Measurements from ENCODE around the gene LUC7L. TPM values are rescaled to one million over a fixed set of nuclear protein-coding genes. Genes with fewer than 3 reads are reported as not detected.
"Not testable (repeated sequence)": the region's sequence is repeated elsewhere in the genome, so short reads cannot be mapped to it uniquely, and the experiment has no call there.

LUC7L gene
- total RNA-seq, 2 donors from 2014 or later: 101 to 171 TPM

GRCh38 chr16:220021-220420 lies 9.2 kb downstream of the LUC7L start:
- ATAC-seq (ENCODE audit: insufficient number of reproducible peaks, low FRiP score, low read depth) (no peak), DNase-seq (ENCODE audit: low spot score) (no peak)
- no peaks in the 10 kb centered on the region for H3K4me1 ChIP-seq (ENCODE audit: control insufficient read depth in 1 of 2, low read depth in 2 of 2)
- no peaks in the 10 kb centered on the region for H3K27me3 ChIP-seq (replicated peaks; ENCODE audit: insufficient read depth)
- H3K36me3 ChIP-seq: peaks cover 64% of the 10 kb centered on the region
- no peak for TF ChIP-seq CTCF (IDR thresholded peaks at IDR 0.05)
- no peak overlapping the region for H3K4me3 ChIP-seq
- no peaks in the 10 kb centered on the region for H3K9me3 ChIP-seq
- no peak overlapping the region for H3K27ac ChIP-seq

- TF ChIP-seq CTCF (IDR thresholded peaks at IDR 0.05): no peak
- Histone ChIP-seq H3K4me1 (ENCODE audit: control insufficient read depth in 1 of 2, low read depth in 2 of 2) (no peaks in the 10 kb centered on the region), H3K27ac (no peak overlapping the region), H3K4me3 (no peak overlapping the region), H3K27me3 (replicated peaks; ENCODE audit: insufficient read depth) (no peaks in the 10 kb centered on the region), H3K9me3 (no peaks in the 10 kb centered on the region), H3K36me3 (peaks cover 66% of the 10 kb centered on the region)
- DNase-seq (ENCODE audit: low spot score) (no peak), ATAC-seq (ENCODE audit: insufficient number of reproducible peaks, low FRiP score, low read depth) (no peak)
These were observed 16.2 kb downstream of the LUC7L start for GRCh38 chr16:212999-213398.

- not testable (repeated sequence) for ATAC-seq (ENCODE audit: insufficient number of reproducible peaks, low FRiP score, low read depth); H3K27ac ChIP-seq; H3K27me3 ChIP-seq (replicated peaks; ENCODE audit: insufficient read depth); H3K4me1 ChIP-seq (ENCODE audit: control insufficient read depth in 1 of 2, low read depth in 2 of 2); H3K9me3 ChIP-seq; DNase-seq (ENCODE audit: low spot score); H3K4me3 ChIP-seq
- H3K36me3 ChIP-seq: peaks cover 65% of the 10 kb centered on the region
These were observed 17.5 kb downstream of the LUC7L start for GRCh38 chr16:211631-212180.

GRCh38 chr16:209359-209758 lies 19.9 kb downstream of the LUC7L start:
- ATAC-seq (ENCODE audit: insufficient number of reproducible peaks, low FRiP score, low read depth); H3K27me3 ChIP-seq (replicated peaks; ENCODE audit: insufficient read depth); DNase-seq (ENCODE audit: low spot score): not testable (repeated sequence)

GRCh38 chr16:204046-204445 lies 25.2 kb downstream of the LUC7L start:
- peaks cover 65% of the 10 kb centered on the region for H3K36me3 ChIP-seq
- H3K4me3 ChIP-seq; H3K4me1 ChIP-seq (ENCODE audit: control insufficient read depth in 1 of 2, low read depth in 2 of 2); H3K27ac ChIP-seq; H3K27me3 ChIP-seq (replicated peaks; ENCODE audit: insufficient read depth); H3K9me3 ChIP-seq; ATAC-seq (ENCODE audit: insufficient number of reproducible peaks, low FRiP score, low read depth); DNase-seq (ENCODE audit: low spot score): not testable (repeated sequence)

More at GRCh38 chr16:209359-209758, 19.9 kb downstream of the LUC7L start:
- H3K4me3 ChIP-seq; H3K4me1 ChIP-seq (ENCODE audit: control insufficient read depth in 1 of 2, low read depth in 2 of 2); H3K9me3 ChIP-seq; H3K27ac ChIP-seq: not testable (repeated sequence)
- peaks cover 65% of the 10 kb centered on the region for H3K36me3 ChIP-seq

- Histone ChIP-seq H3K27me3 (replicated peaks; ENCODE audit: insufficient read depth) (no peaks in the 10 kb centered on the region), H3K27ac (no peak overlapping the region), H3K36me3 (peaks cover 66% of the 10 kb centered on the region), H3K4me3 (no peak overlapping the region), H3K4me1 (ENCODE audit: control insufficient read depth in 1 of 2, low read depth in 2 of 2) (no peaks in the 10 kb centered on the region), H3K9me3 (no peaks in the 10 kb centered on the region)
- no peak for DNase-seq (ENCODE audit: low spot score)
- no peak for ATAC-seq (ENCODE audit: insufficient number of reproducible peaks, low FRiP score, low read depth)
- TF ChIP-seq CTCF (IDR thresholded peaks at IDR 0.05): no peak
These were observed 26.0 kb downstream of the LUC7L start for GRCh38 chr16:203246-203645.

GRCh38 chr16:200388-200787 lies 28.9 kb downstream of the LUC7L start:
- ATAC-seq (ENCODE audit: insufficient number of reproducible peaks, low FRiP score, low read depth): no peak
- no peaks in the 10 kb centered on the region for H3K9me3 ChIP-seq
- no peak for TF ChIP-seq CTCF (IDR thresholded peaks at IDR 0.05)
- no peaks in the 10 kb centered on the region for H3K27me3 ChIP-seq (replicated peaks; ENCODE audit: insufficient read depth)
- no peaks in the 10 kb centered on the region for H3K4me1 ChIP-seq (ENCODE audit: control insufficient read depth in 1 of 2, low read depth in 2 of 2)
- H3K27ac ChIP-seq: no peak overlapping the region
- DNase-seq (ENCODE audit: low spot score): no peak
- H3K4me3 ChIP-seq: no peak overlapping the region
- H3K36me3 ChIP-seq: peaks cover 66% of the 10 kb centered on the region

Measured in thoracic aorta (tissue), 2 donors.